Hindlimb muscle (tissue), 1 donor: ENCODE measurements around the gene SV2A. TPM values are rescaled to one million over a fixed set of nuclear protein-coding genes. Genes with fewer than 3 reads are reported as not detected.
"Not testable (repeated sequence)": the region's sequence is repeated elsewhere in the genome, so short reads cannot be mapped to it uniquely, and the experiment has no call there.

Source experiments
- DNase-seq: peaks from one replicate; pipeline ENCODE4 v3.0.0-alpha.2; 2013
- polyA plus RNA-seq: library from polyadenylated mRNA; unstranded; fragments of 120-200 nt; gene quantifications from one replicate; pipeline ENCODE4 v1.2.1, GENCODE V29; 2013; ENCODE audit not compliant: insufficient read length

Gene SV2A
- polyA plus RNA-seq, 1 donor: 2.1 TPM

DNA sequence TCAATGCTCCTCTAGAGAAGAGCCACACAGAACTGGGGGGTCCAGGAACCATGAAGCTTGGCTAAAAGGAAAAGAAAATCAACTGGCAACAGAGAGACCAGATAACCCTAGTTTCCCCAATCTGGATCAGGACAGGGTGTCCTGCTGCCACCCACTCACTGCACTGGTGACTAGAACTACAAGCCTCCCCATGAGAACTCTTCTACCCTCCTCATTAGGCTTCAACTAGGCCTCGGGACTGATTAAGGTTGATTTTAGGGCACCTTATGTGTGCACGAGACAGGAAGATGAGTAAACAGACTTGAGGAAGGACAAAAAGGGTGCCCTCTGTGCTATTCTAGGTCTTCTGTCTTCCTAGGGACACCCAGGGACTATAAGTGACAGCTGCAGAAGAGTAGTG, 12.2 kb upstream of the SV2A start:
- no peak for DNase-seq

DNA sequence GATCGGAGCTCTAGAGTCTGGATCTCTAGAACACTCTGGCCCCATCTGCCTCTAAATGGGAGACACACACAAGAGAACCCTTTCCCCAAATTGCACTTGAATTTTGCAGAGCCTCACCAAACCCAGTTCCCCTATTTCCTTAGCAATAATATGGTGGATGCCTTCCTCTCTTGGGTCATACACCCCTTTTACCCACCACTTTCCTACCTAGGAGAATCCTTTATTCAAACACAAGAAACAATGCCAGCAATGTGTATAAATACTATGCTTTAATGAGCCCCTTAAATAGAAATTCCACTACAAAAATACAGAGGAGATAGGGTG, 10.7 kb upstream of the SV2A start:
- DNase-seq: no peak

DNA sequence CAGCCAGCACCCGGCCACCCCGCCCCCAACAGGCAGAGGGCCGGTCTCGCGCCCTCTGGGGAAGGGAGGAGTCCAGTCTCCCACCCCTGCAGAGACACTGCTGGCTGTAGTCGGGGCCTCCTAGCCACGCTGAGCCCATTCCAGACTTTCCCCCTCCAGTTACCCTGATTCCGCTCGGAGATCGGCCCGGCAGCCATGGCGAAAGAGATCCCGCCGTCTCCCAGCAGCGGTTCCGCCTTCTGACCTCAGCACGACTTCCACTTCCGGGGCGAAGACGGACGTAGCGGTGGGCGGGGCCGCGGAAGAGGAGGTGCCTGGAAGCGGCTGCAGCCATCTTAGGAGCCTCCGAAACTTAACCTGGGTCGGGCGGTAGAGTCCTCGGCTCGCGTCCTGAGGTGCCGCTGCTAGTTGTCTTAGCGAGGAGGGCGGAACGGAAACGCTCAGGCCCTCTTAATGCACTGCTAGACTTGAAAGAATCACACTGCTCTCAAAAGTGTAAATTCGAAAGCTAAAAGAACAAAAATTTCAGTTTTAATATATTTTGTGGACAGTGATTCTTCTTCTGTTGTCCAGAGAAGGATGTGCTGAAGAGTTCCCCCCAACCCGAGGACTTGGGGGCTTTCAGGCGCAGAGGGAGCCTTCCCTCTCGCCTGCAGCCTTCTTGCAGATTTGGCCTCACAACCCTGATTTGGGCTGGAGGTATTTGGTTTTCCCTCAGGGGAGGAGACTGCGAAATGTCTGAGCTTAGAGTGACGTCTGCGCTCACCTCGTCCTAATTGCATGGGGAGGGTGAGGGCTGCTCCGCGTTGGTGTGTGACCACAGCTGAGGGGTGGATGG, 10.1 kb upstream of the SV2A start, which contains the start of gene SF3B4:
Gene SF3B4 (minus strand): TSS at position 241 of the 838 bp plus-strand sequence. CDS start 44 bp downstream, at position 197.
- DNase-seq: peak; percentile 96

DNA sequence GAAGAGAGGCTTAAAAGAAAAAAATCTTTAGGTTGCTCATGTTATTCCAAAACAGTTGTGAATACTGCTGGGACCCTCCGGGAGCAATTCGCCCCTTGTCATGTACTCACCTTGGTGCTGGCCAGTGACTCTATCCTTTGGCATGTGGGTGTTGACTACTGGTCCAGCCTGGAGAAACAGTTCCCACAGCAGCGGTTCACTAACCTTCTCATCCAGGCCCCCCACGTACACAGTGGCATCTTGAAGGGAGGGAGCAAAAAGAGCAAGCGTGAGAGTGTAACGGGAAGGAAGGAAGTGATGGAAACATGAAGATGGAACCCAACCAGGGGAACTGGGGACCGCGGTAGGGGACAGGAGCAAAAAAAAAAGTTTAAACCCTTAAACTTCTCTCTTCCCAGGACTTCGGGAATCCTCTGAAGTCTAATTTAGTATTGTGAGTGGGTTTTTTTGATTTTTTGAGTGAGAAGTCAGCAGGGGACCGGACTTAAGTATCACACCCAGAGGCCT, 9.5 kb upstream of the SV2A start:
- no peak for DNase-seq

DNA sequence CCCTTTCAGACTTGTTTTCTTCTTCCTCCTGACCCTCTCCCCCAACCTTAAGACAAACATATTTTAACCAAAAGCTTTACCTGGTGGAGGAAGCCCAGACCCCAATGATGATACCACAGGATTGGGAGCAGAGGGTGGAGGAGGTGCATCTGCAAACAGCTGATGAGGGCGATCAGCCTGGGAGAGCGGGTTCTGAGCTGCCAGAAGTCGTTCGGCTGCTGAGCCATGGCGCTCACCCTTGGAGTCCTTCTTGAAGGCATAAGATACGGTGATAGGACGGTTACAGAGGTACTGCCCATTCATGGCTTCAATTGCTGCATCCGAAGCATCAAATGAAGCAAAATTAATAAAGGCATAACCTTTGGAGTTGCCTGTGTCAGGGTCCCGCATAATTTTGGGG, 8.7 kb upstream of the SV2A start:
- DNase-seq: no peak

DNA sequence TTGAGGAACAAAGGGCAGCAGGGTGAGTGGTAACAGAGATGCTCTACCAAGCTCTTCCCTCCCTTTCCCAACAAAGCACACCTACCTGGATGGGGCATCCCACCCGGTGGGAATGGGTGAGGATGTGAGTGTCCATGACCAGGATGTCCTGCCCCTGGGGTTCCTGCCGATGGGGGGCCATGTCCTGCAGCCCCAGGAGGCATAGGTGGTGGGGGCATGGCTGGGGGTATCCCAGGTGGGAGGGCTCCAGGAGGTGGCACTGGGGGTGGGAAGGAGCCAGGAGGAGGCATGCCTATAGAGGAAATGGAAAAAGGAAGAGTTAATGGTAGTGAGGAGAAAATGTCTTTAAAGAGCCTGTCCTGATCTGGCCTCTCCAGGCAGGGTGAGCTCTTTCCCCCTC, 8.1 kb upstream of the SV2A start:
- DNase-seq: no peak

DNA sequence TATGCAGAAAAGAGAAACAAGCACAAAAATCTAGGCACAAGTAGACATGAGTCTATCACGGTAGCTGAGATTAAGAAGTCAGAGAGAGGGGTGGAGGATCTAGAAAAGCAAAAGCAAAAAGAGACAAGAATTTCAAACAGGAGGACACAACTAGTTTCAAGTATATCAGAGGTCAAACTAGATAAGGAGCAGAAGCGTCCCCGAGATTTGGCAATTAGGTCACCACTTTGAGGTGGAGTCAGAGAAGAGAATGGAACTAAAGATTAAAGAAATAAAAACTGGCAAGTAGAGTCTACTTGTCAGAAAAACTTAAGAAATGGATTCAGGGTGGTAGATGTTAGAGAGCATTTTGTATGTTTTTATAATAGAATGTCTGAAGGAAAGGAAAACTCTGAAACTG, 7.7 kb upstream of the SV2A start:
- no peak for DNase-seq

DNA sequence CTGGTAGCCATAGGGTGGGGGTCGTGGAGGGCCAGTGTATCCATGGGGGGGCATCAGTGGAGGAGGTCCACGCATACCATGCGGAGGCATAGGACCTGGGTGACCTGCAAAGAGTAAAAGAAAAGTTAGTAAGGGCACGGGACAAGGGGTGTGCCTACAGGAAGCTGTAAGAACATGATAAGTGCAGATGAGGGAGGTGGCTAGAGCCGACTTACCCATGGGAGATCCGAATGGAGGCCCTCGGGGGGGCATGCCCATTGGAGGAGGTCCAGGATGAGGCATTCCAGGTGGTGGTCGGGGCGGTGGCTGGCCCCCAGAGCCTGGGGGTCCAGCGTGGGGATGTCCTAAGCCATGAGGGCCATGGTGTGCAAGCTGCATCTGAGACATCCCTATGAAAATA, 6.0 kb upstream of the SV2A start:
- no peak for DNase-seq

DNA sequence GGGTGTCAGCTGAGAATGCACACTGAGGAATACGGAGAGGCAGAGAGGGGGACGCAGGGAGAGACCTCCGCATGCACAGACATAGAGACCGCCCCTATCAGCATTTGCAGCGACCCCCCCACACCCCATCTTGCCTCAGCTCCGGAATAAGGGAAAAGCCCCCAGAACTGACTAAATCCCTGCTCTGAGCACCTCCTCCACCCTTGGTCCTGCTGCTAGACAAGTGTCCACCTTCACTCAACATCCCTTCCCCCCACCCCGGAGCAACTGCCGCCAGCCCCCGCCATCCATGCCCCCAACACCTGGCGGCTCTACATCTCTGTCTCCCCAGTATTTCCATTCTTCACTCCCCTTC, 769 bp downstream of the SV2A start:
- DNase-seq: no peak

DNA sequence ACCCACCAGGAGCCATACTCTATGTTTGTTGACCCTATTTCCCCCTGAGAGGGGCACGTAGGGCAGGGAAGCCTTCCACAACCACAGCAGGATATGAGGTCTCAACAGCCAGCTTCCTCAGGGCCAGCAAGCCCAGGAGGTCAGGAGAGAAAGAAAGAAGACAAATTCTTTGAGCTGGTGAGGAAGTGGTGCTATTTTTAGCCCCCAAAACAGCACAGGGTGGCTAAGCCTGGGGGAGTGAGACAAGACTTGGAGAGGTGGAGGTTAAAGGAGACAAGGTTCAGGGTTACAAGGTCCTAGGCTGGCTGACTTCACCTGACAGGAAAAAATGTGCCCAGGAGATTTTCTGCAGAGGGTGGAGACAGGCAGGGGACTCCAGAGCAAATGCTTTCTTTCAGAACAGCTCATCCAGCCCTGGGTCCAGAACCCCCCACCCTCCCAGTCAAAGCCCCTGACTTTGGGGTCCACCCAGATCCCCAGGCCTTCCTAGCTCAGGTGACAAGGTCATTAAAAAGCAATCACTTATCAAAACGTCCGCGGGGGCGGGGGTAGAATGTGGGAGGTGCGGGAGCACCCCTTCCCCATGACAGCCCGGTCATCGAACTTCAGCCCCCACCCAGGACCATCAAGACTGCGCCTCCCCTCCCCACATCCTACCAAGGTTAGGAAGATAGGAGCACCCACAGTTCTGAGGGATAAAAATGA, 1.3 kb downstream of the SV2A start:
- no peak for DNase-seq

DNA sequence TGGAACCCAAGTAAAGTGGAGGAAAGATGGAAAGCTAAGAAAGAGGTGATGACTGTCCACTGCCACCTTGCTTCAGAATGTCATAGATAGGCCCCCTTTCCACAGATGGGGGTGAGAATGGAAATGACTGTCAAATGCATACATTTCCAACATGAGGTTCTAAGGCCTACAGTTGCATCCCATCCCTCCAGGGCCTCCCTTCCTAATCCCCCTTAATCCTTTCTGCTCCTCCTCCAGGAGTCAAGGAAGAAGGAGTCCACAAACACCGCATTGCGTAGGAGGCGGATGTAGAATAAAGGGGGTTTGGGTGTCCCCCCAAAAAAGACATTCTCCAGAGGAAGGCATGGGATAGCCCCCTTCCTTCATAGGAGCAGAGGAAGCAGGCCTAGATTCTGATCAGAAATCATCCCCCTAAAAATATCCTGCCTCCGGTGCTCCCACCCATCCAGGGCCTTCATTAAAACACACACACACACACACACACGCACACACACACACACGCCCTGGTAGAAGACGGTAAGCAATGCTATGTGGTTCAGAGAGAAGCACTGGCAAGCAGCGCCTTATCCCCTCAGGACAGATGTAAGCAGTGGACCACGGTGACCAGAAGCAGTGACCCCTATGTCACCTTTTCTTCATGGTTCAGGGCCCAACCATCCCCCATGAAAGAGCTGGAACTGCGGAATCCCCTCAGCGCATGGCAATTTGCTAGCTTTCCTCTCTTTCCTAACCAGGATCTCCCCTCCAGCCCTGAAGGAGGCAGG, 2.0 kb downstream of the SV2A start:
- no peak for DNase-seq

DNA sequence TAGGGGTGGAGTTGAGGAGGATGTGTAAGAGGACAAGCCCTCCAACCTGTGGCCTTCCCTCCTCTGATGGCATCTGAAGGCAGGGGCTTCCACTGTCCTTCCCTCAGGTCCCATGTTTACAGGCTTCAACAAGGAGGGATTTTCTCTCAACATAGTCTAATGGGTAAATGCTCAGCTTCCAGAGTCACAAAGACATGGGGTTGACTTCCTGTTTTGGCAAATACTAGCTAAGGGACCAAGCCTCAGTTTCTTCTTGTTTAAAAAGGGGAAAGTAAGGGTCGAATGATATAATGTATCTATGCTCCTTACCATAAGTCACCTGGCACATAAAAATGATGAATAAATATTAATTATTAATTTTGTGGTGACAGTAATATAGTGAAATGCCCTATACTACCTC, 3.1 kb downstream of the SV2A start:
- DNase-seq: no peak

DNA sequence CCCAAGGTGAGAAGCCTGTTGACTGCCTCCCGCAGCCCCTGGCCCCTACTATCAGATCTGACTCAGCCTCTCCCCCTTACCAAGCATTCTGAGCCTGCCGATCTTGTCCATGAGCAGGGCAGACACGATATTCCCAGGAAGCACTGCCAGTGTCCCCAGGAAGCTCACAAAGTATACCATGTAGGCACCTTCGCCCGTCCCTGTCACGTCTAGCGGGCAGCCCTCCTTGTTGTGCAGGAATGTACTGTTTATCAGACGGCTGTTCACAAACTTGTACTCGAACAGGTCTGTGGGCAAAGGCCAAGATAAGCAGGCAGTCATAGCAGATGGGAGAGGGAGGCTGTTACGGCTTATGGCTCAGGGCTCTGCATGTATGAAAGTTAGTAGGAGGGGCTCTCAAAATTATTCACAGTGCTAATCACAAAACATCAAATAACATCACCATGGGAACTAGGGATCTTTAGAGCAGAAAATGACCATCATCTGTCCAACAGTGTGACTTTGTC, 11.0 kb downstream of the SV2A start:
- DNase-seq: no peak

DNA sequence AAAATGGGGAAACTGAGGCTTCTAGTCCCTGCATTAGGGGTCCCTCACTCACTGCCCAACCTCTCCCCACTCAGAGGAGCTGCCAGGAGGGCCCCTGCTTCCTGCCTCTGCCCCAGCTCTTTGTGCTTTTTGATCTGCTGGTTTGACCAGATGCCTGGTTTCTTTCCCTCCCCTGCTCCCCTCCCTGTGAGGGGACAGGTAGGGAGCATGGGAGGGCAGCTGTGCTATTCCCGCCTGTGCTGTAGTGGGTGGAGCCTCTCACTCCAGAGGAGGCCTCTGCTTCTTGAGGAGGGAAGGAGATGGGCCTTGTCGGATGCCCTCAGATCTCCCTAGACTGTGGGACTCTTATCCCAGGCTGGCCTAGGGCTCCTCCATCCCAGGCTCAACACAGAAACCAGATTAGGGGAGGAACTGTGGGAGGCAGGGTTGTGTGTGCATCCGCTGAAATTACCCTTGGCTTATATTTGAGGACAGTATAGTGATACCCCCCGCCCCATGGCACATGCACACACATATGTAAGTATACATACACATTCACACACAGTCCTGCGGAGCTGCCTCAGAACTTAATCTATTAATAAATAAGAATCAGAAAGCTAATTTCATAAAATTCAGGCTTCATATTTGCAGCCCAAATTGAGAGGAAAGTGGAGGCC, 13.7 kb downstream of the SV2A start:
- DNase-seq: no peak

DNA sequence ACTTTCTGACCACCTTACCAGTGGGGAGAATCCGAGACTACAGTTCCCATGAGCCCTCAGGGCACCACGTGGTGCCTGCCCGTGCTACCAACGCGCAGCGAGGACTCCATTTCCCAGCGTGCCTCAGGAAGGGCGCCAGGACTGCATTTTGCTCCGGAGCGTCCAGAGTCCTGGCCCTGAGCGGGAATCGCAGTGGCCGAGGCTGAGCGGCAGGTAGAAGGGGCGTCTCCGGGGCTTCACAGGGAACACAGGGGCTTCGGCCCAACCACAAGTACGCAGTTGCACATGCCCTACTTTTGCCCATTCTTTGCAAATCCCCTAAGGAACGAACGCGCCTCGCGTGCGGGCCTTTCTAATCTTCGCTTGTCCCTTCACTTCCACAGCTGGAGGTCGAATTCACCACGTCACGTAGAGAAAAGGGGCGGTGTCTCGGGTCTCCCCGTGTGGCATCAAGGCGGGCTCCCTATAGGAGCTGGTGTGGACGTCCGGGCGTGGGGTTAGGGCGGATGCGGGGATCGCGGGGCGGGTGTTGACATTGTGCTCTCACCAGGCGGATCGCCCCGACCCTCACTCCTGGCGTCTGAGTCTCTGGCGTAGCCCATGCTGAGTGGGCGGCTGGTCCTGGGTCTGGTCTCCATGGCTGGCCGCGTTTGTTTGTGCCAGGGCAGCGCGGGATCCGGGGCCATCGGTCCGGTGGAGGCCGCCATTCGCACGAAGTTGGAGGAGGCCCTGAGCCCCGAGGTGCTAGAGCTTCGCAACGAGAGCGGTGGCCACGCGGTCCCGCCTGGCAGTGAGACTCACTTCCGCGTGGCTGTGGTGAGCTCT, 18.0 kb downstream of the SV2A start, which contains the start of gene BOLA1:
Gene BOLA1 (plus strand): TSS at position 109 of the 825 bp plus-strand sequence. CDS start 492 bp downstream, at position 601.
- DNase-seq: peak; percentile 95

DNA sequence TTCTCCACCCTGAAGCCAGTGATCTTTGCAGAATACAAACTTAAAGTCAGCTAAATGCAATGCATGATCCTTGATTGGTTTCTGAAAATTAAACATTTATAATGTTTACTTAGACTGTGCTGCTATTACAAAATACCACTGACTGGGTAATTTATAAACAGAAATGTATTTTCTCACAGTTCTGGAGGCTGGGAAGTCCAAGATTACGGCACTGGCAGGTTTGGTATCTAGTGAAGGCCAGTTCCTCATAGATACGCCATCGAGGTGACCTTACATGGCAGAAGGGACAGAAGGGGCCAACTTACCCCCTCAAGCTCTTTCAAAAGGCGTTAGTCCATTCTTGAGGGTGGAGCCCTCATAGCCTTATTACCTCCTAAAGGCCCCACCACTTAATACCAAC, 21.1 kb downstream of the SV2A start:
- DNase-seq: no peak

DNA sequence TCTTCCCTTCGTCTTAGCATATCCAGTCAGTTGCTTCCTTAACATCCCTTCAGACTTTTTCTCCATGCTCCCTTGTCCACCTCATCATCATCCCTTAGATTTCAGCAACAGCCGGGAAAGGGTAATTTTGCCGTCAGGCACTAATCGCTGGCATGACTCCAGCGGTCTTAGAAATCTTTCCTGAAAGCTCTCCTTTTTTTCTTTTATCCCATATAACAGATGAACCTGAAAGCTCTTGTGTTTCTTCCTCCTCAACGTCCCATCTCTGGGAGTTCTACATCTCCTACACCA, 28.7 kb downstream of the SV2A start:
- peak; percentile 54 for DNase-seq

DNA sequence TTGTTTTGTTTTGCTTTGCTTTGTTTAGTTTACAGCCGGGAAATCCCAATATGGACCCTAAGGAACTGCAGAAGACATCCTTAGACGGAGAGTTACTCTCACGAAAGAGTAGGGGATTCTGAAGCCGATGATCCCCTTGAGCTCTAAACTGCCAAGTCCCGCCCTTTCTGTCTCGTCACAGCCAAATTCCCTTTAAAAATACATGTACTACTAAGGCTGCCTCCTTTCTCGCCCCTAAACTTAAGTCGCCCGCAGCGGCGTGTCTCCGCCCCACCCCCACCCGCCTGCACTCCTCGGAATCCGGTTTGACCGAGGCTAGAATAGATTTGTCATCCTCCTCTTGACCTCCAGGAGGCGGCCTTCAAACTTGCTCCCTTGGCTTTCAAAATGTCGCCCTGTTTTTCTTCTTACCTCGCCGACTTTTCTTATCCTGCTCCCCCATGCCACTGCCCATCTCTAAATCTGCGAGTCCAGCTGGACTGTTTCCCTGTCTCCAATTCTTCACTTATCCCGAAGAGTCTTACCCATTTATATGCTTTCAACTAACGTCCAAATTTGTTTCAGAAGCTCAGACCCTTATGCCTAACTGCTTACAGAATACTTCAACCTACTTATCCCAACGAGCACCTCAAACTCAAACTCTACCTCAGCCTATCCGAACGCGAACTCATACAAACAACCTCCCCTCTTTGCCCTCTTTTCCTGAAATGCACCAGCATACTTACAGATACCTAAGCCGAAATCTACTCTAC, 29.2 kb downstream of the SV2A start:
- DNase-seq: peak; percentile 89

DNA sequence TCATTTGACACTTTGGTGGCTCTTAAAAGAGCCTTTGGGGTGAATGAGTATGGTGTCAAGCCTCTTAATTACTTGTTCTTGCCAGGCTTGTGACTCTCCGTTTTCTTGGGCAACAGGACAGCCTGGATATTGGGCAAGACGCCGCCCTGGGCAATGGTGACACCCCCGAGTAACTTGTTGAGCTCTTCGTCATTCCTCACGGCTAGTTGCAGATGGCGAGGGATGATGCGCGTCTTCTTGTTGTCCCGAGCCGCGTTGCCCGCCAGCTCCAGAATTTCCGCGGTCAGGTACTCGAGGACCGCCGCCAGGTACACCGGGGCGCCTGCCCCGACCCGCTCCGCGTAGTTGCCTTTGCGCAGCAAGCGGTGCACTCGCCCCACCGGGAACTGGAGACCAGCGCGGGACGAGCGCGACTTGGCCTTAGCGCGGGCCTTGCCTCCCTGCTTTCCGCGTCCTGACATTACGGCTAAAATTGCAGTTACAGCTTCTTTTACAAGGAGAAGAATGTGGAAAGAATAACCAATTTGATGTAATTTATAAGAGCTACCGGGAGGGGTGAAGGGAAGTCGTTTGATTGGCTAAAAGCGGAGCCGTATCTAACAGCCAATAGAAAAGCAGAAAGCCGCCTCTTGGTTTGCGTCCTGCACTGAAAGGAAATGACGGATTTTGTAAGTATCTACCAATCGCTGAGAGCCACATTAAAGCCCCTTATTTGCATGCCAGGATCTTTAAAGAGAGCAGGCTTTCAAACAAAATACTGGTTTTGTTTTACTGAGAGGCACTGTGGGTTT, 30.0 kb downstream of the SV2A start:
- peak; percentile 94 for DNase-seq

DNA sequence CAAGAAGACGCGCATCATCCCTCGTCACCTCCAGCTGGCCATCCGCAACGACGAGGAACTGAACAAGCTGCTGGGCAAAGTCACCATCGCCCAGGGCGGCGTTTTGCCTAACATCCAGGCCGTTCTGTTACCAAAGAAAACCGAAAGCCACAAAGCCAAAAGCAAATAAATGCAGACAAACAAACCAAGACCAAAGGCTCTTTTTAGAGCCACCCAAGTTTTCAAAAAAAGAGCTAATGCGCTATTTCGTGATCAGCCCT, 30.5 kb downstream of the SV2A start:
- not testable (repeated sequence) for DNase-seq
